Stomach (tissue), 4 donors: Measurements from ENCODE around the gene FCRL3.

Experiments used
- POLR2A ChIP-seq, 4 donors: fragments of 450-650 bp; IDR thresholded peaks; one replicate each; pipeline ENCODE4 v1.6.1; 2016; ENCODE audit warnings: antibody characterized with exemption in 4 of 4, control low read depth in 2 of 4, mild to moderate bottlenecking in 1 of 4, moderate library complexity in 1 of 4
- POLR2AphosphoS5 ChIP-seq, 3 donors: sonication (generic); formaldehyde crosslinking; IDR thresholded peaks; one replicate each; pipeline ENCODE4 v1.6.1; 2016; ENCODE audit warnings: antibody characterized with exemption in 3 of 3

DNA sequence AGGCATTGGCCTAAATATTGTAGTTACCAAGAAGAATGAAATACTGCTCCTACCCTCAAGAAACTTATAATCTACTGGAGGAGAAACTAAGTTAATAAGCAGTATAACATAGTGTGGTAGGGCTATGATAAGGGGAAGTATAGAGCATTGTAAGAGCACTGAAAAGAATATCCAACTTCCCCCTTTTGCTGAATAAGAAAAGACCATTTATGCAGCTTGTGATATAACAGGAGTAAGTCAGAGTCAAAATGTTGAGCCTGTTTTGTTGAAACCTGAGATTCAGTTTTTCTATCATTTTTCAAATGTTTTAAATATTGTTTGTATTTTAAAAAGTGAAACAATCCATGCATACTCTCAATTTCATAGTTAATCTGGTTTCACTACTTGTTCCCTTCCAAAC is 54.4 kb downstream of the FCRL3 start:
- no peak for TF ChIP-seq POLR2AphosphoS5 (IDR thresholded peaks at IDR 0.05)
- no peak for TF ChIP-seq POLR2A (IDR thresholded peaks at IDR 0.05)
